HG02870 (cell line): Measurements from ENCODE around the gene MAPT.
"Not testable (repeated sequence)": the region's sequence is repeated elsewhere in the genome, so short reads cannot be mapped to it uniquely, and the experiment has no call there.

Experiments used
- ATAC-seq: cut with Tn5 transposase; IDR thresholded peaks from one replicate; pipeline ENCODE4 v1.9.1; 2021; ENCODE audit warnings: mild to moderate bottlenecking, moderate library complexity; ENCODE audit not compliant: unreplicated experiment

The MAPT gene

GRCh38 chr17:45896803-45897693 is 2.7 kb downstream of the MAPT start:
- no peak for ATAC-seq

DNA sequence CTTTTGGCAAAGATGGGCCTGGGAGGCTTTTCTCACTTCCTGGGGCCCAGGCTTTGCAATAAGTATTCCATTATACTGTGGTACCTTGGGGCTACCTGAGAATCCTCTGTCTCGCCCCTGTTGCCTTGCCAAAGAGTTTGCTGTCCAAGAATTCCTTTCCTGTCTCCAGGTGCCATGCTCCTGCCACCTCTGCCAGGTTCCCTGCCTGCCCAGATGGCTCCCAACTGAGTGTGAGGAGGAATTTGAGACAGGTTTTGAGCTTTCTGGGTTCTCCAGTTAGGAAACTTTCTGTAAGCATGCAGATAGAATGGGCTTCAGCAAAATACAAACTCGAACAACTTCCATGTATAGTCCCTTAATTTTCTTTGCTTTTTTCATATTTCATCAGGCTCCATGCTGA is 5.8 kb downstream of the MAPT start:
- no peak for ATAC-seq

DNA sequence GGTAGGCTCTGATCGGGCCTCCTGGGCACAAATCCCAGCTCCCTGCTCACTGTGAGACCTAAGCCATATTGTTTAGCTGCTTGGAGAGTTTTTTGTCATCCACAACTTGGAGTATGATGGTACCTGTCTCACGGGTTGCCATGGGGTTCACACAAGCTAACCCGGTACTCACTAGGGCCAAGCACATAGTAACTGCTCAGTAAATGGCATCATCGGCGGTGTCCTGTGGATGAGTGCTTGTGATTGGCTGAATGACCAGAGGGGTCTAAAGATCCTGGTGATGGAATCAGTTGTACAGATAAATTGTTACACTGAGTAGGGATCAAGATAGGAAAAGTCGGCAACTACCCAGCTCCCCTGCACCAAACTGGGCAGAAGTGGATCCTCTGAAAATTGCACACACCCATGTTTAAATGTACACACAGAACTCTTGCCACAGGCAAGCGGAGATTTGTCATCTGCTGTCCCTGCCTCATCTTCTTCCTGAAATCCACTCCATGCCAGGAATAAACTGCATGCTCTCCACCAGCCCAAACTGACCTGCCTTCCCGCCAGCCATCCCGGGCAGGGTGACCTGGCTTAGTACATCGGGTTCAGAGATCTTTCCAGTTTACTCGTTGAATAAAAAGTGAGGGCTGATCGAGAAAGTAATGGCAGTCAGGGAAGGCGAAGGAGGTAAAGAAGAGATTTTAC is 6.5 kb downstream of the MAPT start:
- ATAC-seq = no peak

DNA sequence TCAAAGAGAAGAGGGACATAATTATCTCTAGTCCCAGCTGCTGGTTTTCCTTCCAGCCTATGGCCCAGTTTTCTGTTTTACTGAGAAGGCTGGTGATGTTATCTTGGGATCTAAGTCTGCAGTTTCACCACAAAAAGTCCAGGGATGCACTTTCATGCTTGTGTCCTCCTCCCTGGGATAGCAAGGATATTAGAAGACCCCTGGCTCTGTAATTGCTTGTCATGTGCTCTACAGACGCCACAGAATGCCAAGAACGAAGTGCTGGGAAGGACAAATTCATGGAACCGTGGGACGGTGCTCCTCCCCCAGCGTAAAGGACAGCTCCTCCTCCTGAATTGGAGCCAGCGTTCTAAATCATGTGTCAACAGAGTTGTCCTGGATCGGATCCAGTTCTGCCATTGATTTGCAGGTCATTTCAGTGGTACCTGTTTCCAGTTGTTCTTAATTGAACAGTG is 8.6 kb downstream of the MAPT start:
- ATAC-seq = no peak

GRCh38 chr17:45904866-45905265 is 10.5 kb downstream of the MAPT start:
- no peak for ATAC-seq

DNA sequence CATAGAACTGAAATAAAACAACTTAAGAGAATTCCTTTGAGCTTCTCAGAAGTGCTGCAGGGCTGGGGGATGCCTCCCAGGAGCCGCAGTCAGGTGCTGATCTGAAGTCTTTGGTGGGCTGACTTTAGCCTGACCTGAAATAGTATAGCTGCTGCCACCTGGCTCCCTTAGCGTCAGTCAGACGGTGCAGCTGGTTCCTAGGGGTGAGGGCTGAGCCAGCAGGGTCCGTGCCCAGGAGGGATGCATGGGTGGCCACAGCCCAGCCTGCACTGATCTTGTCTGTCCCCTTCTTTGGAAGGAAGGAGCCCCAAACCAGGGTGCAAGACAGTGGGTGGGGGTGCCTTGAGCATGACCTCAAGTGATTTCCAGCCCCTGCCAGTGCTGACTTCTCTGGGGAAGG is 11.5 kb downstream of the MAPT start:
- no peak for ATAC-seq

DNA sequence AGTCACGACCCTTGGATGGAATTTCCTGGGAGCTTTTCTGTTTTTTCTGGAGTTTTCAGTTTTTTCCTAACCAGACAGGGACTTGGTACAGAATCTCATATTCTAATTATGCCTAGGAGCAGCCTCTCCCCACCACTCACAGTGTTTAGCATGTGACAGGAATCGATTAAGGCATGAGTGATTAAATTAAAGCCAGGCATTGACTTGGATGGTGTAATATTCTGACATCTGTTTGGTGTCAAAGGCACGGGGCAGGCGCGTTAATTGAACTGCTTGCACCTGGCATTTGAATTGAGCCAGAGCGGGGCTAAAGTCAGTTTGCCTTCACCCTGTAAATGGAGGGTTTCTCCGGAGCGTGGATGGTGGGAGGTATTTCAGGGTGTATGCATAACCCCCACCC is 11.9 kb downstream of the MAPT start:
- ATAC-seq = no peak

DNA sequence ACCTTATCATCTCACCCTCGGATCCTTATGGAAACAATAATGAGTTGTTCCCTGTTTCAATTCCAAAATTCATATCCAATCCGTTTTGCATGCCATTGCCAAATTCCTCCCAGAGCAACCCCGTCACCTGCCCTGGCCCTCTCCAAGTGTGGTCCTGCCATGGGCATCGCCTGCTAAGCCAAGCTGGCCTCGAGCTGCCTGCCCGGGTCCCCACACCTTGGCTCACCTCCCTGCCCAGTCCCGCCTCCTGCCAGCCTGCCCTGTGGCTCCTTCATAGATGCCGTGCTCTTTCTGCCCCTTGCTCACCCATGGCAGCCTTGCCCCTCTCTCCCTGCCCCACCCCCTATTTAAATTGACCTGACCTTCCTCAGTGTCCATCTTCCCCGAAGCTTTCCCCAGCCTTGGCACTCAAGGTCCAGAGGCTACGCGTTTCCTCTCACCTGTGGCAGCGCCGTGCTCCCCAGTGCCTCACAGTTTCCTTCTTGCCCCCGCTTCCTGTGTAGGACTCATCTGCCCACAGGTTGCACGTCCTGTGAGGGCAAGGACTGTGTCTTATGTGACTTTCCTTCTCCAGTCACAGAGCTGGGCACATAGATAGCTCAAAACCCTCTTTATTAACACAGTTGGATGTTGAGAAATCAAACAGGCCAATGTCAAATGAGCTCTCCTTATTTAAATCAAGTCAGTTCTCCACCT is 12.7 kb downstream of the MAPT start:
- ATAC-seq = no peak

GRCh38 chr17:45907750-45908395 is 13.5 kb downstream of the MAPT start:
- no peak for ATAC-seq

GRCh38 chr17:45908460-45908859 is 14.1 kb downstream of the MAPT start:
- ATAC-seq = no peak

DNA sequence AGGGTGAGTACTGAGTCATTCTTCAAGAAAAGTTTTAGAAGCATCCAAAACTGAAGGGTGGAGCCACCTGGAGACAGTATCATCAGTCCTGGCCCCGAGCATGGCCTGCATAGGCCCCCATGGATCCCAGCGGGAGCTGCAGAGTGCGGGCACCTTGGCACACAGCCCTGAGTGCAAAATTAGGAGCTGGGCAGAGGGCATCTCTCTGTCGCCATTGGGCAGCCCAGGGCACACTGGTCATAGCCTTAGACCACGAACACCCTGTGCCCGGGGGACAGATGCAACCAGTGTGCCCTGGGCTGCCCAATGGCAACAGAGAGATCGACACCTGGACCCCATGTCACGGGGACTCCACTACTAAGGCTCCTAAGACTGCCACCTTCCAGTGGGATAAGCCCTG is 14.6 kb downstream of the MAPT start:
- ATAC-seq = no peak

GRCh38 chr17:45910667-45911066 is 16.3 kb downstream of the MAPT start:
- ATAC-seq = no peak

DNA sequence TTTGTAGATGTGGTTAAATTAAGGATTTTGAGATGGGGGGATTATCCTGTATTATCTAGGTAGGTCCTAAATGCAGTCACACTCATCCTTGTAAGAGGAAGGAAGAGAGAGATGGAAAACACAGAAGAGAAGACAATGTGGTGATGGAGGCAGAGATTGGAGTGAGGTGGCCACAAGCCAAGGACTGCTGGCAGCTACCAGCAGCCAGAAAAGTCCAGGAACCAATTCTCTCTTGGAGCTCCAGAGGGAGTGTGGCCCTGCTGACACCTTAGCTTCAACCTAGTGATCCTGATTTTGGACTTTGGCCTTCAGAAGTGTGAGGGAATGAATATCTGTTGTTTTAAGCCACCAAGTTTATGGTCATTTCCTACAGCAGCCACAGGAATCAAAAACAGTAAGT is 18.0 kb downstream of the MAPT start:
- no peak for ATAC-seq

- ATAC-seq = not testable (repeated sequence)
These were observed 18.7 kb downstream of the MAPT start for GRCh38 chr17:45913030-45913429.

DNA sequence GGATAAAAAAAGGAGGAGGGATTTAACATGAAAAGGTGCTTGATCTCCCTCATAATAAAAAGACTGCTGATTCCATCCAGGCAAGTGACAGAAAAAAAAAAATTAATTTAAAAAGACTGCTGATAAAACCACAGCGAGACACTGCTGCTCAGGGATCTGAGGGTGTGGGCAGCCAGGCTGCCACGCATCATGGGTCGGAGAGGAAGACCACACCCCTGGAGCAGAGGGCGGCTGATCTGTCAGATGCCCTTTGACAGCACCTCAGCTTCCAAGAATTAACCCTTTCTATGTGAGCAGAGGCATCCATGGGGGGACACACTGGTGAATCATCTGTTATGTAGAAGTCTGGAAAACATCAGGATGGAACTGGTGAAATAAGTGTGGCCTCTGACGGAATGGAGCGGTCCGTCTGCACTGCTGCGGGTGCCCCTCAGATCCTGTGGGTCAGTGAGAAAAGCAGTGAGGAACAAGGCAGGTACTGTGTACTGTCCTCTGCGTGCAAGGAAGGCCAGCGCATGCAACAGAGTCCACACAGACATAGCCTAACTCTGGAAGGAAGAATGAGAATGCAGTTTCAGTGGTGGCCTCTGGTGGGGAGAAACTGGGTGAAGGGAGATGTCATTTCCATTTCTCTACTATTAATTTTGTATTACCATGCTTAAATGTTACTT is 19.8 kb downstream of the MAPT start:
- ATAC-seq = no peak

- ATAC-seq = no peak
These were observed 20.9 kb downstream of the MAPT start for GRCh38 chr17:45915263-45915662.

- no peak for ATAC-seq
These were observed 22.7 kb downstream of the MAPT start for GRCh38 chr17:45917081-45917480.

DNA sequence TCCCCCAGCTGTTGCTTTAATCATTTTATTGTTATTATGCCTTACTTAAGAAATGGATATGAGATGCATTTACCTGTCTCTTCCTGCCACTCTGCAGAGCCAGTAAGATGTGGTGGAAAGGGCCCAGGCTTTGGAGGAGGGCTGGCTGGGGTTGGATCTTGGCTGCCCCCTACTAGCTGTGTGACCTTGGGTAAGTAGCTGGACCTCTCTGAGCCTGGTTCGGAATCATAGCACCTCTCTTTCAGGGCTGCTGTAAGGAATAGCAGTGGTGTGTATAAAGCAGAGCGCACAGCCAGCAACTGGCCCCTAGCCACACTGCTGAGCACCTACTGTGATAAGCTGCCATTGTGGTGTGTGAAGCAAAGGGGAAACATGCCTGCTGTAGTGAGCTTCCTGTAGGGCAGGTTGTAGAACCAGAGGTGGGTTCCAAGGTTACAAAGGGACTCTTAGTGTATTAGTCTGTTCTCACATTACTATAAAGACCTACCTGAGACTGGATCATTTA is 23.9 kb downstream of the MAPT start:
- ATAC-seq = no peak

- no peak for ATAC-seq
These were observed 24.8 kb downstream of the MAPT start for GRCh38 chr17:45919136-45919535.

GRCh38 chr17:45920083-45920482 is 25.7 kb downstream of the MAPT start:
- no peak for ATAC-seq
